ENCODE measurements around the gene NOS1. TPM values are rescaled to one million over a fixed set of nuclear protein-coding genes. Genes with fewer than 3 reads are reported as not detected.

NOS1 gene
- total RNA-seq, 1 donor from 2014 or later: not detected

DNA sequence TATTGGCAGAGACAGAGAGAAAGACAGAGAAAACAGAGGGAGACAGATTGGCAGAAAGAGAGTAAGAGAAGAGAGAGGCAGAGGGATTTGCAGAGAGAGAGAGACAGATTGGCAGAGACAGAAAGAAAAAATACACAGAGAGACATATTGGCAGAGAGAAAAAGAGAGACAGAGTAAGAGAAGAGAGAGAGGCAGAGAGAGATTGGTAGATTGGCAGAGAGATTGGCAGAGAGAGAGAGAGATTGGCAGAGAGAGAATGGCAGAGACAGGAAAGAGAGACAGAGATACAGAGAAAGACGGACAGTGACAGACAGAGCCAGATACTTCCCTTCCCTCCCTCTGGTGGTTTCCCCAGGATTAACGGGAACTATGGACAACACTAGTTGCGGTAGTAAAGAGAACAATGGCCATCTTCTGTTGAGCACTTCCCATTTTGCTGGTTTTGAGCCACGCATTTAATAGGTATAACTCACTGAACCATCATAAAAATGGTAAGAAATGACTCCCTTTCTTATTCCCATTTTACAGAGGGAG is 2.6 kb upstream of the NOS1 start:
- H3K36me3 Mint-ChIP-seq (ENCODE audit: low read depth): no peaks in the 10 kb centered on the region
- no peak overlapping the region for H3K27ac Mint-ChIP-seq (ENCODE audit: unreplicated experiment)
- H3K4me3 Mint-ChIP-seq (ENCODE audit: unreplicated experiment): no peak overlapping the region
- H3K9me3 Mint-ChIP-seq (ENCODE audit: low read depth): no peaks in the 10 kb centered on the region
- DNase-seq (ENCODE audit: low spot score): no peak
- H3K4me1 Mint-ChIP-seq (ENCODE audit: low read depth): peaks cover 4% of the 10 kb centered on the region
- H3K27me3 Mint-ChIP-seq (ENCODE audit: low read depth): peaks cover 58% of the 10 kb centered on the region
- TF ChIP-seq, protein P1, sequence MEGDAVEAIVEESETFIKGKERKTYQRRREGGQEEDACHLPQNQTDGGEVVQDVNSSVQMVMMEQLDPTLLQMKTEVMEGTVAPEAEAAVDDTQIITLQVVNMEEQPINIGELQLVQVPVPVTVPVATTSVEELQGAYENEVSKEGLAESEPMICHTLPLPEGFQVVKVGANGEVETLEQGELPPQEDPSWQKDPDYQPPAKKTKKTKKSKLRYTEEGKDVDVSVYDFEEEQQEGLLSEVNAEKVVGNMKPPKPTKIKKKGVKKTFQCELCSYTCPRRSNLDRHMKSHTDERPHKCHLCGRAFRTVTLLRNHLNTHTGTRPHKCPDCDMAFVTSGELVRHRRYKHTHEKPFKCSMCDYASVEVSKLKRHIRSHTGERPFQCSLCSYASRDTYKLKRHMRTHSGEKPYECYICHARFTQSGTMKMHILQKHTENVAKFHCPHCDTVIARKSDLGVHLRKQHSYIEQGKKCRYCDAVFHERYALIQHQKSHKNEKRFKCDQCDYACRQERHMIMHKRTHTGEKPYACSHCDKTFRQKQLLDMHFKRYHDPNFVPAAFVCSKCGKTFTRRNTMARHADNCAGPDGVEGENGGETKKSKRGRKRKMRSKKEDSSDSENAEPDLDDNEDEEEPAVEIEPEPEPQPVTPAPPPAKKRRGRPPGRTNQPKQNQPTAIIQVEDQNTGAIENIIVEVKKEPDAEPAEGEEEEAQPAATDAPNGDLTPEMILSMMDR (IDR thresholded peaks at IDR 0.05): no peak

DNA sequence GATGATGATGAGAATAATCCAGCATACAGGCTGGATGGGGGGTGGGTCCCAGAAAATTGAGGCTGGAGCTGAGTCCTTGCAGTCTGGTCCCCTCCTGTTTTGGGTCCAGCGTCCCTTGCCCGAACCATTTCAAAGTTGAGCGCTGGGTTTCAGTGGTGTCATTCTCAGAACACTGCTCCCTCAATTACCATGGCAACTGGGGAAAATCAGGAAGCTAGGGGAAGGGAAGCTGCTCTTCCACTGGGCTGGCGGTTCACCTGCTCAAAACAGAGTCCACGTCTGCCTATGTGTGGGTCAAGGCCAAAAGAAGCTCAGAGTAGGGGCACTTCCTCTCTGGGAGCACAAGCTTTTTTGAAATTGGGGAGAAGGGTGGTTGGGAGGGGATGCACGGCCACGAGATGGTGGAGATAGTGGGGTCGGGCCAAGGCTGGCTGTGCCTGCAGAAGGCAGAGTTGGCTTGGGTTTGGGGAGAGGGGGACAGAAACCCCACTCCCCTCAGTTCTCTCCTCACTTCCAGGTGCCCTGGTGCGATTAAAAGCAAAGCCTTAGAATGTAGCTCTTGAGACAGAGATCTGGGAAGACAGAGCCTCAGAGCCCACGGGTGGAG is 1.7 kb upstream of the NOS1 start:
- no peak overlapping the region for H3K27ac Mint-ChIP-seq (ENCODE audit: unreplicated experiment)

DNA sequence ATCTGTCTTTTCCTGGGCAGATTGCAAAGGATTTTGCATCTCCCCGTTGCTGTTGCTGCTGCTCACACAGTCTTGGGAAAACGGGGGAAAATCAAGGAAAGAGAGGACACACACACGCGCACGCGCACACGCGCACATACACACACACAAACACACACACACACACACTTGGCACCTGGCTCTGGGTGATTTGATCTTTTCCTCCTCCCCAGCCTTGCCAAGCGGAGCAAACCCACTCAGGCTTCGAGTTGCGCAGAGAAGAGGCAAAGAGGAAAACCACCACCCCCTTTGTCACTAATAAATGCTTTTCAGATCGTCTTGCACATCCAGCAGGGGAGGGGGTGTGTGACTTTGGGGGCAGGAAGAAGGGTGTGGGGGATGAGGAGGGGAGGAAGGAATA is 965 bp upstream of the NOS1 start:
- Mint-ChIP-seq H3K27ac (ENCODE audit: unreplicated experiment) (no peak overlapping the region), H3K9me3 (ENCODE audit: low read depth) (no peaks in the 10 kb centered on the region), H3K27me3 (ENCODE audit: low read depth) (peaks cover 70% of the 10 kb centered on the region), H3K4me1 (ENCODE audit: low read depth) (peaks cover 4% of the 10 kb centered on the region), H3K4me3 (ENCODE audit: unreplicated experiment) (no peak overlapping the region), H3K36me3 (ENCODE audit: low read depth) (no peaks in the 10 kb centered on the region)
- TF ChIP-seq, protein P1 (IDR thresholded peaks at IDR 0.05): no peak
- no peak for DNase-seq (ENCODE audit: low spot score)

More for the DNA sequence above, 1.7 kb upstream of the NOS1 start:
- peaks cover 4% of the 10 kb centered on the region for H3K4me1 Mint-ChIP-seq (ENCODE audit: low read depth)
- no peak overlapping the region for H3K4me3 Mint-ChIP-seq (ENCODE audit: unreplicated experiment)
- no peaks in the 10 kb centered on the region for H3K9me3 Mint-ChIP-seq (ENCODE audit: low read depth)
- no peak for DNase-seq (ENCODE audit: low spot score)
- H3K27me3 Mint-ChIP-seq (ENCODE audit: low read depth): peaks cover 64% of the 10 kb centered on the region
- TF ChIP-seq, protein P1 (IDR thresholded peaks at IDR 0.05): no peak
- H3K36me3 Mint-ChIP-seq (ENCODE audit: low read depth): no peaks in the 10 kb centered on the region

DNA sequence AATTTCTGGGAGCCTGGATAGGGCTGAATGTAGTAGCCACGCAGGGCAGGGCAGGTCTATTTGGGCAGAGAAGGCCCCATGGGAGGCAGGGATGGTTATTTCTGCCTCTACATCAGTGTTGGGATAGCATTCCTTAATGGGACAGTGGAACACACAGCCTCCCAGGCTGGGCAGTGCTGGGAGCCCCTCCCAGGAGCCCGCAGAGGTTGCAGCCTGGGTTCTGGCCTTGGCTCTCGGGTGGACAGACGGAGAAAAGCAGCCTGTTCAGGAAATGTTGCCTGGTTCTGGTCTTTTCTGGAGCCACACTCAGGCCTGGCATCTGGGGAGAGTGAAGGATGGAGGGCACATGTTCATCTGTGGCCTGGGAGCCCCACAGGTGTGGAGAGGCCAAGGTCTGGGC is 479 bp upstream of the NOS1 start:
- TF ChIP-seq, protein P1 (IDR thresholded peaks at IDR 0.05): no peak

DNA sequence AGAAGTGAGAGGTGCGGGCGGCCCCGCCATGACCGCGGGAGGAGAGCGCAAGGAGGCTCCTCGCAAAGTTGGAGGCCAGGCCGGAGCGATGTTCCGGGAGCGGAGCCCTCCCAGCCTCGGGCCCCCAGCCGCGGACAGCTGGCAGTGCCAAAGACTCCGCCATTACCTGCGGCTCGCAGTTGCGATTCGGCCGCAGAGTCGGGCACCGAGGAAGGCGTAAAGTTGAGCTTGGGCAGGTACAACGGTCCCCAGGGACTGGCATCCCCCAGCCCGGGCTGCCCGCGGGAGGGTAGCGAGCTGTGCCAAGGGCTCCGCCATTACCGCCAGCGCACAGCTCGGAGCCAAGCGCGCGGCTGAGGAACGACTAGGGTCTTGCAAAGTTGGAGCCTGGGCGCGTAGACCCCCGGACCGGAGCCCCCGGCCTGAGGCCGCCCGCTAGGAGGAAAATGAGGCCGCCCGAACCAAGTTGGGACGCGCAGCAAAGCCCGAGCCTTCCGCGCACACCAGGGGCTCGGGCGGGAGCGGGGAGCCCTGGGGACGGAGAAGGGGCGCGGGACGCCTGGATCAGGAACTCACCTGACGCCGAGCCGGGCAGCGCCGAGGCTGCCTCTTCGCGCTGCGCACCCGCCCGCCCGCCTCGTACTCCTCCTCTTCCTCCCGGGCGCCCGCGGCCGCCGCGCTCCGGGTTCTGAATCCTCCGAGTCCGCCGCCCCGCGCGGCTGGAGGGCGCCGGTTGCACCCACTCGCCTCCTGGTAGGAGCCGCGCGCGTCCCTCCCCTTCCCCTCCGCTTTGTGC is 677 bp downstream of the NOS1 start:
- no peaks in the 10 kb centered on the region for H3K9me3 Mint-ChIP-seq (ENCODE audit: low read depth)
- peaks cover 76% of the 10 kb centered on the region for H3K27me3 Mint-ChIP-seq (ENCODE audit: low read depth)
- DNase-seq (ENCODE audit: low spot score): no peak
- H3K36me3 Mint-ChIP-seq (ENCODE audit: low read depth): no peaks in the 10 kb centered on the region
- peak overlapping the region; percentile 33 for H3K4me3 Mint-ChIP-seq (ENCODE audit: unreplicated experiment)
- H3K4me1 Mint-ChIP-seq (ENCODE audit: low read depth): peaks cover 4% of the 10 kb centered on the region
- H3K27ac Mint-ChIP-seq (ENCODE audit: unreplicated experiment): no peak overlapping the region
- TF ChIP-seq, protein P1 (IDR thresholded peaks at IDR 0.05): no peak

More for the DNA sequence above, 479 bp upstream of the NOS1 start:
- peaks cover 75% of the 10 kb centered on the region for H3K27me3 Mint-ChIP-seq (ENCODE audit: low read depth)
- no peak for DNase-seq (ENCODE audit: low spot score)
- peaks cover 4% of the 10 kb centered on the region for H3K4me1 Mint-ChIP-seq (ENCODE audit: low read depth)
- H3K36me3 Mint-ChIP-seq (ENCODE audit: low read depth): no peaks in the 10 kb centered on the region
- H3K9me3 Mint-ChIP-seq (ENCODE audit: low read depth): no peaks in the 10 kb centered on the region
- H3K4me3 Mint-ChIP-seq (ENCODE audit: unreplicated experiment): no peak overlapping the region
- H3K27ac Mint-ChIP-seq (ENCODE audit: unreplicated experiment): no peak overlapping the region
